ENCODE measurements around the gene KCNJ16. TPM values are rescaled to one million over a fixed set of nuclear protein-coding genes. Genes with fewer than 3 reads are reported as not detected.

Gene KCNJ16
- total RNA-seq, 1 experiment from 2014 or later = not detected

GRCh38 chr17:70116919-70117318 lies 41.9 kb downstream of the KCNJ16 start:
- CTCF ChIA-PET = no interaction called here
- Mint-ChIP-seq H3K4me1 (ENCODE audit: low read depth, unreplicated experiment) (no peaks in the 10 kb centered on the region), H3K36me3 (ENCODE audit: insufficient read depth, unreplicated experiment) (no peaks in the 10 kb centered on the region), H3K9me3 (ENCODE audit: low read depth, unreplicated experiment) (peaks cover 13% of the 10 kb centered on the region), H3K27me3 (ENCODE audit: unreplicated experiment) (no peaks in the 10 kb centered on the region), H3K4me3 (ENCODE audit: low read depth, unreplicated experiment) (no peak overlapping the region), H3K27ac (ENCODE audit: unreplicated experiment) (no peak overlapping the region)
- no peak for DNase-seq
- intact Hi-C loops (cut with micrococcal nuclease; ENCODE audit: unreplicated experiment) = no loop called here
- no peak for TF ChIP-seq CTCF (IDR thresholded peaks at IDR 0.05; ENCODE audit: unreplicated experiment)
- no TSS peak for BruUV-seq (replicated peaks)

DNA sequence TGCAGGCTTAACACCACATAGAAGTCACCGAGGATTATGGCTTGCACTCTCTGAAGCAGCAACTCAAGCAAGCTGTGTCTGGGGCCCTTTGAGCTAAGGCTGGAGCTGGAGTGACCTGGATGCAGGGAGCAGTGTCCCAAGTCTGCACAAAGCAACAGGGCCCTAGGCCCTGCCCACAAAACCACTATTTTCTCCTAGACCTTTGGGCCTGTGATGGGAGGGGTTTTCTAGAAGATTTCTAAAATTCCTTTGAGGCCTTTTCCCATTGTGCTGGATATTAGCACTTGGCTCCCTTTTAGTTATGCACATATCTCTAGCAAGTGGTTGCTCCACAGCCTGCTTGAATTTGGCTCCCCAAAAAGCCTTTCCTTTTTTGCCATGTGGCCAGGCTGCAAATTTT lies 44.5 kb downstream of the KCNJ16 start:
- H3K9me3 Mint-ChIP-seq (ENCODE audit: low read depth, unreplicated experiment) = peaks cover 13% of the 10 kb centered on the region
- H3K36me3 Mint-ChIP-seq (ENCODE audit: insufficient read depth, unreplicated experiment) = no peaks in the 10 kb centered on the region
- no TSS peak for BruUV-seq (replicated peaks)
- intact Hi-C loops (cut with micrococcal nuclease; ENCODE audit: unreplicated experiment) = no loop called here
- H3K4me1 Mint-ChIP-seq (ENCODE audit: low read depth, unreplicated experiment) = no peaks in the 10 kb centered on the region
- DNase-seq = no peak
- H3K4me3 Mint-ChIP-seq (ENCODE audit: low read depth, unreplicated experiment) = no peak overlapping the region
- no peaks in the 10 kb centered on the region for H3K27me3 Mint-ChIP-seq (ENCODE audit: unreplicated experiment)
- no peak overlapping the region for H3K27ac Mint-ChIP-seq (ENCODE audit: unreplicated experiment)
- CTCF ChIA-PET = no interaction called here
- no peak for TF ChIP-seq CTCF (IDR thresholded peaks at IDR 0.05; ENCODE audit: unreplicated experiment)

GRCh38 chr17:70119983-70120382 lies 45.0 kb downstream of the KCNJ16 start:
- no TSS peak for BruUV-seq (replicated peaks)
- CTCF ChIA-PET = no interaction called here

DNA sequence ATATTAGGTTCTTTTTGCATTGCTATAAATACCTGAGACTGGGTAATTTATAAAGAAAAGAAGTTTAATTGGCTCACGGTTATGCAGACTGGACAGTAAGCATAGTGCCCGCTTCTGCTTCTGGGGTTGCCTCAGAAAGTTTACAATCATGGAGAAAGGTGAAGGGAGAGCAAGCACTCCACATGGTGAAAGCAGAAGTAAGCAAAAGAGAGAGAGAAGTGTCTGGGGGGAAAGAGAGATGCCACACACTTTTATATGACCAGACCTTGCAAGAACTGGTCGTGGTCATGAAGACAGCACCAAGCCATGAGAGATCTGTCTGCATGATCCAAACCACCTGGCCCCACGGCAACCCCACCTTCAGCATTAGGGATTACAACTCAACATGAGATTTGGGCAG lies 45.4 kb downstream of the KCNJ16 start:
- Mint-ChIP-seq H3K27ac (ENCODE audit: unreplicated experiment) (no peak overlapping the region), H3K4me3 (ENCODE audit: low read depth, unreplicated experiment) (no peak overlapping the region), H3K36me3 (ENCODE audit: insufficient read depth, unreplicated experiment) (no peaks in the 10 kb centered on the region), H3K9me3 (ENCODE audit: low read depth, unreplicated experiment) (peaks cover 13% of the 10 kb centered on the region), H3K27me3 (ENCODE audit: unreplicated experiment) (no peaks in the 10 kb centered on the region), H3K4me1 (ENCODE audit: low read depth, unreplicated experiment) (no peaks in the 10 kb centered on the region)
- CTCF ChIA-PET = no interaction called here
- BruUV-seq (replicated peaks) = no TSS peak
- no peak for DNase-seq
- intact Hi-C loops (cut with micrococcal nuclease; ENCODE audit: unreplicated experiment) = no loop called here
- no peak for TF ChIP-seq CTCF (IDR thresholded peaks at IDR 0.05; ENCODE audit: unreplicated experiment)

More at GRCh38 chr17:70119983-70120382, 45.0 kb downstream of the KCNJ16 start:
- DNase-seq = no peak
- H3K9me3 Mint-ChIP-seq (ENCODE audit: low read depth, unreplicated experiment) = peaks cover 13% of the 10 kb centered on the region
- no peak overlapping the region for H3K4me3 Mint-ChIP-seq (ENCODE audit: low read depth, unreplicated experiment)
- no peaks in the 10 kb centered on the region for H3K36me3 Mint-ChIP-seq (ENCODE audit: insufficient read depth, unreplicated experiment)
- no peak overlapping the region for H3K27ac Mint-ChIP-seq (ENCODE audit: unreplicated experiment)
- H3K4me1 Mint-ChIP-seq (ENCODE audit: low read depth, unreplicated experiment) = no peaks in the 10 kb centered on the region
- H3K27me3 Mint-ChIP-seq (ENCODE audit: unreplicated experiment) = no peaks in the 10 kb centered on the region
- no peak for TF ChIP-seq CTCF (IDR thresholded peaks at IDR 0.05; ENCODE audit: unreplicated experiment)
- intact Hi-C loops (cut with micrococcal nuclease; ENCODE audit: unreplicated experiment) = no loop called here

DNA sequence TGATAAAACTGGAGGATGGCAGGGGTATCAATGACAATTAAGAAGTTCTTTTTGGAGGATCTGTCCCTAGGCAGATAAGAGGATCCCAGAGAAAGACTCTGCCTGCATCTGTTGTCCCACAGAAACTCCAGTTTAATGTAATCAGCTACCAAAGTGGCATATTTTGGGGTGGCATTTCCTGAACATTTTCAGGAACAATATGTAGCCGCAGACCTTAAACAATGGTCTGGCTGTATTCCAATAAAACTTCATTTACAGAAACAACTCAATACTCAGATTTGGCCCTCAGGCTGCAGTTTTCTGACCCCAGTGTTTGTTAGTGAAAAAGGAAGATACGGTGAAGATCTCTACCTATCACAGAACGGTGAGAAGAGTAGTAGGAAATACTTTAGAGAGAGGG lies 46.1 kb downstream of the KCNJ16 start:
- no TSS peak for BruUV-seq (replicated peaks)
- CTCF ChIA-PET = no interaction called here
- Mint-ChIP-seq H3K4me1 (ENCODE audit: low read depth, unreplicated experiment) (no peaks in the 10 kb centered on the region), H3K27me3 (ENCODE audit: unreplicated experiment) (no peaks in the 10 kb centered on the region), H3K4me3 (ENCODE audit: low read depth, unreplicated experiment) (no peak overlapping the region), H3K36me3 (ENCODE audit: insufficient read depth, unreplicated experiment) (no peaks in the 10 kb centered on the region), H3K9me3 (ENCODE audit: low read depth, unreplicated experiment) (peaks cover 13% of the 10 kb centered on the region), H3K27ac (ENCODE audit: unreplicated experiment) (no peak overlapping the region)
- intact Hi-C loops (cut with micrococcal nuclease; ENCODE audit: unreplicated experiment) = no loop called here
- no peak for DNase-seq
- no peak for TF ChIP-seq CTCF (IDR thresholded peaks at IDR 0.05; ENCODE audit: unreplicated experiment)

Data from Calu3 (cell line).